HS-27A (cell line): Measurements from ENCODE around the gene POMGNT1.

Experiments used
- DNase-seq: peaks from one replicate; pipeline ENCODE4 v3.0.0-alpha.2; 2012; ENCODE audit warnings: low read depth, missing footprints

POMGNT1 gene

GRCh38 chr1:46157916-46158311 lies 40.3 kb downstream of the POMGNT1 start:
- DNase-seq, result no peak

DNA sequence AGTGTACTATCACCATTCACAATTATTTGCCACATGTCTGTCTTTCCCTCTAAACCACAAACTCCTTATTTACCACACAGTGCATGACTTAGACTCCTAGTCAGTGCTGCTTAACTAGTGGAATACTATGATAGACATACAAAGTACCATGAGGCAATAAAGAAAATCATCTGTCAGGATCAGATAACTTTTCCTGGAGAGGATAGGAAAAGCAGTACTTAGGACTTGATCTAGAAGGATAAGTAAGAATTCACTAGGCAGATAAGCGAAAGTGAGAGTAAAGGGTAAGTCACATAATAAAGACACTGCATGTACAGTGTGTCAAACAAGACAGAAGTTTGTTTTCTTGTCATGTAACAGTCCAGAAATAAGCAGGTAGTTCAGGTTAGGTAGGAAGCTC lies 44.5 kb downstream of the POMGNT1 start:
- no peak for DNase-seq

- no peak for DNase-seq
Observed at GRCh38 chr1:46153228-46153627, 45.0 kb downstream of the POMGNT1 start.

GRCh38 chr1:46152016-46152415 lies 46.2 kb downstream of the POMGNT1 start:
- DNase-seq, result no peak

DNA sequence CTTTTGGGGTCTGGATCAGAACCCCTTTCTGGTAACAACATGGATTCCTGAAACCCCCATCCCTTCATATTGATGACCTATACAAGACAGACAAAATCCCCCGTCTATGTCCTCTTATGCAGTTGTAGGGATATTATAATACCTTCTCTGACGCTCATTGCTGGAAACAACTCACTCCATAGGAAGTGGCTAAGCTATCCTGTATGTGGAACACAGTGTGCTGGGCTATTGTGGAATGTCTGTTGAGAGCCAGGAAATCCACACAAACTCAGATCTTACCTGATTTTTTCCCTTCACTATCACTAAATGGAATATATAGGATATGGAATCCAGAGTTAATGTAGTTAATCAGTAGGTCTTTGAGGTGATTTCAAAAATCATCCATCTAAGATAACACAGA lies 48.1 kb downstream of the POMGNT1 start:
- DNase-seq, result no peak

- no peak for DNase-seq
Observed at GRCh38 chr1:46148318-46148717, 49.9 kb downstream of the POMGNT1 start.
